Astrocyte (in vitro differentiated cells and primary cell): ENCODE measurements around the gene APMAP.

Experiments used
- EZH2 ChIP-seq: IDR thresholded peaks from 2 replicates; pipeline ENCODE4 v1.6.1; 2012; ENCODE audit warnings: mild to moderate bottlenecking, low read length, inconsistent platforms; ENCODE audit not compliant: insufficient read depth
- TF ChIP-seq, protein P1 (sequence below): IDR thresholded peaks from 2 replicates; pipeline ENCODE4 v1.5.1; 2011; ENCODE audit warnings: low read depth, mild to moderate bottlenecking, inconsistent platforms, low read length, moderate library complexity; ENCODE audit not compliant: insufficient read depth

DNA sequence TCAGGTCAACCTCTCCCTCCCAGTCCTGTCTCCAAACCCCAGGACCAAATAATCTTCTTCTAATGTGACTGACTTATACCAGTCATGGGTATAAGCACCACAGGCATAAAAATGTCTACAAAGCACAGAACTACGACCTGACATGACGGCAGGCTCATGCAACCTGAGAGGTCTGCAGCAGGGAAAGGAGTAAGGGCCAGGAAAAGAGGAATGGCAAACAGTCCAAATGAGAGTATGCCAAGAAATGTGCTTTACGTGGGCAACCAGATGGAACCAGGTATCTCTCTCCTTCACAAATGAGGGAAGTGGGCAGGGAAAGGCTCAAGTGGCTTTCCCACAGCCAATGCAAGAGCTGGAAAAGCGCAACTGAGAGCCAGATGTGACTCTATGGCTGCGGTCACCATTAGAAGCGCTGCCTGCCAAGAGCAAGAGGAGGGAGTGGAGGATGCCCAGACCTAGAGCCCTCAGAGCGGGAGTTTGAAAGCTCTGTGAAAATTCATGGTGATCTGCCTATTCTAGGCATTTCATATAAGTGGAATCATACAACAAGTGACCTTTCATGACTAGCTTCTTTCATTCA, 6.0 kb downstream of the APMAP start:
- TF ChIP-seq, protein P1, sequence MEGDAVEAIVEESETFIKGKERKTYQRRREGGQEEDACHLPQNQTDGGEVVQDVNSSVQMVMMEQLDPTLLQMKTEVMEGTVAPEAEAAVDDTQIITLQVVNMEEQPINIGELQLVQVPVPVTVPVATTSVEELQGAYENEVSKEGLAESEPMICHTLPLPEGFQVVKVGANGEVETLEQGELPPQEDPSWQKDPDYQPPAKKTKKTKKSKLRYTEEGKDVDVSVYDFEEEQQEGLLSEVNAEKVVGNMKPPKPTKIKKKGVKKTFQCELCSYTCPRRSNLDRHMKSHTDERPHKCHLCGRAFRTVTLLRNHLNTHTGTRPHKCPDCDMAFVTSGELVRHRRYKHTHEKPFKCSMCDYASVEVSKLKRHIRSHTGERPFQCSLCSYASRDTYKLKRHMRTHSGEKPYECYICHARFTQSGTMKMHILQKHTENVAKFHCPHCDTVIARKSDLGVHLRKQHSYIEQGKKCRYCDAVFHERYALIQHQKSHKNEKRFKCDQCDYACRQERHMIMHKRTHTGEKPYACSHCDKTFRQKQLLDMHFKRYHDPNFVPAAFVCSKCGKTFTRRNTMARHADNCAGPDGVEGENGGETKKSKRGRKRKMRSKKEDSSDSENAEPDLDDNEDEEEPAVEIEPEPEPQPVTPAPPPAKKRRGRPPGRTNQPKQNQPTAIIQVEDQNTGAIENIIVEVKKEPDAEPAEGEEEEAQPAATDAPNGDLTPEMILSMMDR: no peak
- TF ChIP-seq EZH2: no peak
